GM12878 (cell line): ENCODE data around the gene SIVA1. TPM values are rescaled to one million over a fixed set of nuclear protein-coding genes. Genes with fewer than 3 reads are reported as not detected.

ENCODE experiments used
- ATAC-seq: fragments of 200-7000 bp; cut with Tn5 transposase; 3 replicates; pipeline ENCODE4 v1.9.1; 2020; ENCODE audit warnings: mild to moderate bottlenecking, moderate library complexity
- BruUV-seq: library from RNA; stranded (reverse); fragments of 400-500 nt; replicated peaks from 2 replicates; lab custom pipeline; 2021; lab: Mats Ljungman, UMichigan
- CTCF ChIA-PET: fragments of 300-600 bp; sonication (Branson Sonifier 250); formaldehyde crosslinking; extraction: SDS; loops from one replicate; lab custom pipeline; 2021; ENCODE audit warnings: inconsistent platforms; lab: Yijun Ruan, JAX
- POLR2A ChIA-PET: fragments of 350-600 bp; formaldehyde crosslinking; extraction: SDS; loops from one replicate; lab custom pipeline; 2021; ENCODE audit warnings: inconsistent platforms; lab: Charles Lee
- RAD21 ChIA-PET: fragments of 300-600 bp; sonication (Branson Sonifier 250); formaldehyde crosslinking; loops from one replicate; lab custom pipeline; 2023; ENCODE audit warnings: antibody characterized with exemption; ENCODE audit not compliant: unreplicated experiment; lab: Charles Lee
- SMC1A ChIA-PET: fragments of 300-600 bp; sonication (Branson Sonifier 250); formaldehyde crosslinking; loops from one replicate; lab custom pipeline; 2023; ENCODE audit not compliant: unreplicated experiment, uncharacterized antibody; lab: Charles Lee
- DNase-seq: peaks from one replicate; pipeline ENCODE4 v3.0.0-alpha.2; 2011; ENCODE audit warnings: low read depth, low spot score
- FAIRE-seq: peaks from 3 replicates; lab custom pipeline; 2011; peaks lifted over from hg19 to GRCh38; lab: Jason Lieb, UNC
- H2AFZ ChIP-seq: 2 replicates; pipeline ENCODE4 v1.6.0; 2011; ENCODE audit warnings: low read depth, low read length, control low read depth; ENCODE audit not compliant: control insufficient read depth
- H3K27ac ChIP-seq: 2 replicates; pipeline ENCODE4 v1.5.1; 2011; ENCODE audit warnings: control low read depth; ENCODE audit not compliant: control insufficient read depth, insufficient read depth
- H3K27me3 ChIP-seq, 2 experiments: replicated peaks in 1 of 2; 2 replicates each; pipeline versions ENCODE4 v1.6.0 to v1.6.1; 2011; ENCODE audit warnings: low read length in 1 of 2; ENCODE audit not compliant: control insufficient read depth in 2 of 2, insufficient read depth in 2 of 2
- H3K36me3 ChIP-seq, 2 experiments: 2 replicates each; pipeline ENCODE4 v1.5.1; 2011; ENCODE audit warnings: low read length in 1 of 2; ENCODE audit not compliant: control insufficient read depth in 2 of 2, insufficient read depth in 2 of 2
- H3K4me1 ChIP-seq: 2 replicates; pipeline ENCODE4 v1.6.1; 2011; ENCODE audit warnings: mild to moderate bottlenecking, low read length, moderate library complexity, mixed read lengths; ENCODE audit not compliant: control insufficient read depth, insufficient read depth
- H3K4me2 ChIP-seq: 2 replicates; pipeline ENCODE4 v1.6.0; 2011; ENCODE audit warnings: control low read depth; ENCODE audit not compliant: control insufficient read depth, insufficient read depth
- H3K4me3 ChIP-seq: fragments of 200-600 bp; sonication (generic); 2 replicates; pipeline ENCODE4 v1.5.1; 2016
- H3K79me2 ChIP-seq: 2 replicates; pipeline ENCODE4 v1.6.0; 2011; ENCODE audit warnings: low read length; ENCODE audit not compliant: control insufficient read depth, insufficient read depth
- H3K9ac ChIP-seq: 2 replicates; pipeline ENCODE4 v1.8.0; 2011; ENCODE audit warnings: low read length, control low read depth, mixed read lengths; ENCODE audit not compliant: control insufficient read depth, insufficient read depth
- H3K9me3 ChIP-seq: replicated peaks from 3 replicates; pipeline ENCODE4 v1.5.1; 2011; ENCODE audit warnings: mild to moderate bottlenecking, low read length; ENCODE audit not compliant: control insufficient read depth, insufficient read depth
- H4K20me1 ChIP-seq: 2 replicates; pipeline ENCODE4 v1.6.0; 2011; ENCODE audit not compliant: control insufficient read depth, insufficient read depth
- BCL11A ChIP-seq: IDR thresholded peaks from 2 replicates; pipeline ENCODE4 v1.6.1; 2011; ENCODE audit warnings: low read depth, low read length
- ELK1 ChIP-seq: IDR thresholded peaks from 2 replicates; pipeline ENCODE4 v1.6.1; 2012; ENCODE audit warnings: low read depth, low read length, improper control_type of control experiment
- HDAC2 ChIP-seq: fragments of 200-600 bp; sonication (generic); IDR thresholded peaks from 2 replicates; pipeline ENCODE4 v1.6.1; 2017
- MEF2B ChIP-seq: fragments of 450-650 bp; IDR thresholded peaks from 2 replicates; pipeline ENCODE4 v1.6.1; 2018; ENCODE audit warnings: mild to moderate bottlenecking, moderate library complexity; ENCODE audit not compliant: partially characterized antibody, poor library complexity, severe bottlenecking
- PAX5 ChIP-seq: IDR thresholded peaks from 2 replicates; pipeline ENCODE4 v1.6.1; 2011; ENCODE audit warnings: low read depth, low read length, borderline replicate concordance
- RAD51 ChIP-seq: fragments of 450-650 bp; IDR thresholded peaks from 2 replicates; pipeline ENCODE4 v1.6.1; 2016; ENCODE audit warnings: moderate library complexity, mild to moderate bottlenecking, inconsistent platforms
- SPI1 ChIP-seq: IDR thresholded peaks from 2 replicates; pipeline ENCODE4 v1.6.1; 2011; ENCODE audit warnings: low read depth, mild to moderate bottlenecking, low read length, moderate library complexity, borderline replicate concordance; ENCODE audit not compliant: insufficient read depth
- ZNF217 ChIP-seq: fragments of 450-650 bp; IDR thresholded peaks from 2 replicates; pipeline ENCODE4 v1.6.1; 2017; ENCODE audit warnings: antibody characterized with exemption, mild to moderate bottlenecking
- ZNF274 ChIP-seq: IDR thresholded peaks from one replicate; pipeline ENCODE4 v1.8.0; 2011; ENCODE audit not compliant: insufficient read length, insufficient read depth
- ZNF622 ChIP-seq: fragments of 450-650 bp; IDR thresholded peaks from 2 replicates; pipeline ENCODE4 v1.6.1; 2017; ENCODE audit warnings: mild to moderate bottlenecking, inconsistent platforms
- ZSCAN29 ChIP-seq: fragments of 450-650 bp; IDR thresholded peaks from 2 replicates; pipeline ENCODE4 v1.6.1; 2017; ENCODE audit warnings: mild to moderate bottlenecking, moderate library complexity
- WGBS: methylation state at CpG from one replicate; pipeline ENCODE4 v1.1.6; 2016; ENCODE audit warnings: low lambda C conversion rate; ENCODE audit not compliant: insufficient replicate concordance, insufficient coverage; ENCODE audit errors: missing lambda C conversion rate; 5-methylcytosine and 5-hydroxymethylcytosine counted together
- in situ Hi-C: fragments of 300-500 bp; cut with MboI; formaldehyde crosslinking; loops from 9 replicates; pipeline ENCODE4 v1.14.3; 2018; ENCODE audit warnings: mixed read lengths
- intact Hi-C: fragments of 100-400 bp; cut with micrococcal nuclease; formaldehyde crosslinking; loops from one replicate; pipeline ENCODE4 v1.14.2; 2022; ENCODE audit not compliant: unreplicated experiment
- polyA plus RNA-seq, 11 experiments: library from polyadenylated mRNA; depleted of rRNA in 4 of 11; unstranded in 6 of 11; stranded (reverse) in 5 of 11; fragments of >200 nt; fragmentation: Nextera tagmentation in 4 of 11; fragmentation: Illumina TruSeq in 1 of 11; extraction: Ambion mirVana in 4 of 11; extraction: Trizol in 1 of 11; gene quantifications; 1 replicate in 1 of 11; 2 replicates in 10 of 11; pipeline versions ENCODE4 v1.2.1 to v1.2.3, GENCODE V29; 2011 to 2016; ENCODE audit warnings: inconsistent platforms in 2 of 11, missing spikeins in 2 of 11, low read depth in 1 of 11
- total RNA-seq, 4 experiments: library from RNA; depleted of rRNA in 3 of 4; stranded (reverse); fragments of >200 nt in 3 of 4; fragmentation: Illumina TruSeq in 1 of 4; extraction: Trizol in 1 of 4; gene quantifications; 2 replicates each; pipeline versions ENCODE4 v1.2.1 to v1.2.3, GENCODE V29; 2013 to 2021

Gene SIVA1
- total and polyA plus RNA-seq, 10 of the 15 experiments (the other 5 are each of a cell fraction or from before 2014, with no cell fraction given) = 4.6 to 282 (median 106) TPM

- H2AFZ ChIP-seq = peak overlapping the region; percentile 69; the same call in 1 of the 2 replicates
- in situ Hi-C loops = no loop called here
- H3K27me3 ChIP-seq = peaks cover 0 to 3% of the 10 kb centered on the region in 2 experiments; a peak in 2 of 4 replicates
- H3K4me1 ChIP-seq = peaks cover 8% of the 10 kb centered on the region
- ATAC-seq (no peak), FAIRE-seq (no peak), DNase-seq (no peak)
- no peaks in the 10 kb centered on the region for H3K79me2 ChIP-seq
- ChIA-PET POLR2A (no interaction called here), RAD21 (no interaction called here), SMC1A (no interaction called here), CTCF (no interaction called here)
- 79% methylated on average over 44 of the region's 45 CpGs for WGBS
- H3K4me3 ChIP-seq = peak overlapping the region; percentile 69
- peak overlapping the region; percentile 97 for H3K4me2 ChIP-seq
- no TSS peak for BruUV-seq
- peak overlapping the region; percentile 15; the same call in 1 of the 2 replicates for H3K9ac ChIP-seq
- TF ChIP-seq HDAC2 (no peak), ZNF274 (no peak), ZNF217 (no peak), BCL11A (no peak), ELK1 (no peak), ZSCAN29 (no peak), RAD51 (no peak), PAX5 (no peak), MEF2B (no peak), ZNF622 (no peak), SPI1 (no peak)
- H3K36me3 ChIP-seq = no peaks in the 10 kb centered on the region
- H4K20me1 ChIP-seq = no peaks in the 10 kb centered on the region
- no peak overlapping the region for H3K27ac ChIP-seq
- H3K9me3 ChIP-seq = no peaks in the 10 kb centered on the region
- intact Hi-C loops = no loop called here
Observed at GRCh38 chr14:104801520-104802393, 48.8 kb downstream of the SIVA1 start.
